T-helper 1 cell (primary cell): Measurements from ENCODE around the gene USP36.
"Not testable (repeated sequence)": the region's sequence is repeated elsewhere in the genome, so short reads cannot be mapped to it uniquely, and the experiment has no call there.

ENCODE experiments used
- DNase-seq, 5 donors: peaks; one replicate each; pipeline ENCODE4 v3.0.0-alpha.2; 2012 to 2020

The USP36 gene

DNA sequence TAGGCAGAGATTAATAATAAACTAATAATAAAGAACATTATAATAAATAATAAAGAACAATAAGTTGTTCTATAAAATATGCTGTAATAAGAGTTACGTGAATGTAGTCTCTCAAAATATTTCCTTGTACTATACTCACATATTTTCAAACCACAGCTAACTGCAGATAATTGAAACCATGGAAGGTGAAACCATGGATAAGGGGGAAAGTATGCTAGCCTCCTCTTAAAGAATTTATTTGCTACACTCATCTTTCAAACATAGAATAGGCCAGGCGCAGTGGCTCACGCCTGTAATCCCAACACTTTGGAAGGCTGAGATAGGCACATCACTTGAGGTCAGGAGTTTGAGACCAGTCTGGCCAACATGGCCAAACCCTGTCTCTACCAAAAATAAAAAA lies 77.1 kb downstream of the USP36 start:
- DNase-seq = no peak

GRCh38 chr17:78761789-78762406 lies 78.7 kb downstream of the USP36 start:
- no peak for DNase-seq

GRCh38 chr17:78759969-78760352 lies 80.7 kb downstream of the USP36 start:
- DNase-seq = no peak

- DNase-seq = peak; percentile 50 to 82 (median 71)
These were observed 81.2 kb downstream of the USP36 start for GRCh38 chr17:78759203-78759968.

DNA sequence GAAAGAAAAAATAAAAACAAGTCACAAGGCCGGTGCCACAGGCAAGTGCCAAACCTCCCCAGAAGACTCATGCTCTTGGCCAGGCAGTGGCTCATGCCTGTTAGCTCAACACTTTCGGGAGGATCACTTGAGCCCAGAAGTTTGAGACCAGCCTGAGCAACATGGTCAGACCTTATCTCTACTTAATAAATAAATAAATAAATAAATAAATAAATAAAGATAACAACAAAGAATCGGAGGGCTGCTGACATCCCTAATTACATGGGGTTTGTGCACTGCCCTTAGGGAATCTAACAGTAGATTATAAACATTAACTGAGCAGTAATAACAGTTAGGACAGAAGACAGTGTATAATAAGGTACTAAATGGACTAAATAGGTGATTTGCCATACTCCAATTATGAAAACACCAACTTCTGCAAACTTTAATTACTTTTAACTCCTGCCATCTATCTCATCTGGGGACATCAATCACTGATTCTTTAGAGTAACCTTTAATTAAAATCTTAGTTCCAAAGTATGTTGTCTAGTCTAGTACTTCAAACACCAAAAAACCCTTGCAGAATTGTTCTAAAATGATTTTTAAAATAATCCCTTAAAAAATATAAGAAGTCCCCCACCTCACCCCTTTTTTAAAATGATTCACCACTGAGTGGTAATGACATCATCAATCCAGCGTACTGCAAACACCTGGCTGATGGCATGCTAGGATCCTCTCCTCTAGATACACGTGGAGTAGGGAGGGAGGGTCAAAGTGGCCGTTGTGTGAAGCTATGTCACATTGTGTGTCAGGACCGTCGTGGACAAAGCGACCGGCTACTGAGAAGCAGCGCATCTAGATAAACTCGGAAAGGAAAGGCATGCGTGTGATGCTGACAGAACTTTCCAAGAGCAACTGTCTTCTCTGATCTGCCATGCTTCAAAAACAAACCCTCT lies 87.0 kb downstream of the USP36 start:
- DNase-seq = peak in 1 of 5 donors; percentile 47

- no peak for DNase-seq
These were observed 89.0 kb downstream of the USP36 start for GRCh38 chr17:78751447-78752161.

- DNase-seq = not testable (repeated sequence)
These were observed 89.6 kb downstream of the USP36 start for GRCh38 chr17:78751000-78751399.

DNA sequence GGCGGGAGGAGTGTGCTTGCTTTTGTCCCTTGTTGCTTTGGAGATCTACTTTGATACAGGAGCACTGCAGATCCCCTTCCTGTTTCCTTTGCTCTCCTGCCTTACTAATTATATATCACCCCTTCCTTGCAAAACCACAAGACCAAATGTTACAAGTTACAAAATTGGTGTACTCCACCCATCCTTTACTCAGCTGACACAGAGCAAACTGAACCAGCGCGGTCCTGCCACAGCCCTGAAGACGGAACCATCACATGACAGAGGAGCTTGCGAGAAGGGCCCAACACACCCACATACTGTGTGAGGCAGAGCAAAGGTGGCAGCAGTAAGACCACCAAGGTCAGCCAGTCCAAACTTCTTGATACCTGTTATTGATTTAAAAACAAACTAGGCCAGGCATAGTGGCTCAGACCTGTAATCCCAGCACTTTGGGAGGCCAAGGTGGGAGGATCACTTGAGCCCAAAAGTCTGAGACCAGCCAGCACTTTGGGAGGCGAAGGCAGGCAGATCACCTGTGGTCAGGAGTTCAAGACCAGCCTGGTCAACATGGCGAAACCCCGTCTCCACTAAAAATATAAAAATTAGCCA lies 91.8 kb downstream of the USP36 start:
- DNase-seq = peak; percentile 49 to 94 (median 66)

- peak in 1 of 5 donors; percentile 76 for DNase-seq
These were observed 92.4 kb downstream of the USP36 start for GRCh38 chr17:78748048-78748729.

GRCh38 chr17:78747488-78747887 lies 93.1 kb downstream of the USP36 start:
- no peak for DNase-seq

- no peak for DNase-seq
These were observed 93.7 kb downstream of the USP36 start for GRCh38 chr17:78746949-78747269.

- no peak for DNase-seq
These were observed 94.2 kb downstream of the USP36 start for GRCh38 chr17:78746263-78746948.
